Measurements from ENCODE around the gene CNOT4. TPM values are rescaled to one million over a fixed set of nuclear protein-coding genes. Genes with fewer than 3 reads are reported as not detected.

The CNOT4 gene
- total RNA-seq, 4 donors from 2014 or later: 19.2 to 33.4 (median 21.6) TPM

DNA sequence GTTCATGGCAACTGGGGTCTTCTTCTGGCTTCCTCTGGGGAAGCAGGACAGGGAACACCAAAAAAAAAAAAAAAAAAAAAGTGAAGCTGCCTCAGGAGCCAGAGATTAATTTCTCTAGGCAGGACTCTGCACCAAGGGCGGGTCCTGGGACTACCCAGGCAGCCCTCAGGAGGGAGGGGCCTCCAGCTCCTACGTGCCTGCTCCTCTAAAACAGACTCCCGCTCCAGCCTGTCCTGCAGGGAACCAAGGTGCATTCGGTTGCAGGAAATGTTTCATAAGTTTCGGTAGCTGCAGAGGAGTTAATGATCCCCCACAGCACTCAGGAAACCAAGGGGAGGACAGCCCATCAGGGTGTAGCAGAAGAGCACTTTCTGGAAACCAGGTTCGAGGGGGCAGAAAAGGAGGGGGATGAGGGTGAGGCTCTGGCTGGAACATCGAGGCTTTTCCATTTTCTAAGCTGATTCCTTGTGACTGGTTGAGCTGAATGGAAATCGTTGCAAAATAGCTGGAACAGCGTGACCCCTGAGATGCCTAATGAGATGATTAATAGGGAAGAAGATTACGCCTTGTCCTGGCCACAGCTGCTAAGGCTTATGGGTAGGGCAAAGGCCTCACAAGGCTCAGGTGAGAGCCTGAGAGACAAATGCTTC lies 192.1 kb downstream of the CNOT4 start:
- TF ChIP-seq, protein P1, sequence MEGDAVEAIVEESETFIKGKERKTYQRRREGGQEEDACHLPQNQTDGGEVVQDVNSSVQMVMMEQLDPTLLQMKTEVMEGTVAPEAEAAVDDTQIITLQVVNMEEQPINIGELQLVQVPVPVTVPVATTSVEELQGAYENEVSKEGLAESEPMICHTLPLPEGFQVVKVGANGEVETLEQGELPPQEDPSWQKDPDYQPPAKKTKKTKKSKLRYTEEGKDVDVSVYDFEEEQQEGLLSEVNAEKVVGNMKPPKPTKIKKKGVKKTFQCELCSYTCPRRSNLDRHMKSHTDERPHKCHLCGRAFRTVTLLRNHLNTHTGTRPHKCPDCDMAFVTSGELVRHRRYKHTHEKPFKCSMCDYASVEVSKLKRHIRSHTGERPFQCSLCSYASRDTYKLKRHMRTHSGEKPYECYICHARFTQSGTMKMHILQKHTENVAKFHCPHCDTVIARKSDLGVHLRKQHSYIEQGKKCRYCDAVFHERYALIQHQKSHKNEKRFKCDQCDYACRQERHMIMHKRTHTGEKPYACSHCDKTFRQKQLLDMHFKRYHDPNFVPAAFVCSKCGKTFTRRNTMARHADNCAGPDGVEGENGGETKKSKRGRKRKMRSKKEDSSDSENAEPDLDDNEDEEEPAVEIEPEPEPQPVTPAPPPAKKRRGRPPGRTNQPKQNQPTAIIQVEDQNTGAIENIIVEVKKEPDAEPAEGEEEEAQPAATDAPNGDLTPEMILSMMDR (IDR thresholded peaks at IDR 0.05; ENCODE audit: low read depth): no peak

DNA sequence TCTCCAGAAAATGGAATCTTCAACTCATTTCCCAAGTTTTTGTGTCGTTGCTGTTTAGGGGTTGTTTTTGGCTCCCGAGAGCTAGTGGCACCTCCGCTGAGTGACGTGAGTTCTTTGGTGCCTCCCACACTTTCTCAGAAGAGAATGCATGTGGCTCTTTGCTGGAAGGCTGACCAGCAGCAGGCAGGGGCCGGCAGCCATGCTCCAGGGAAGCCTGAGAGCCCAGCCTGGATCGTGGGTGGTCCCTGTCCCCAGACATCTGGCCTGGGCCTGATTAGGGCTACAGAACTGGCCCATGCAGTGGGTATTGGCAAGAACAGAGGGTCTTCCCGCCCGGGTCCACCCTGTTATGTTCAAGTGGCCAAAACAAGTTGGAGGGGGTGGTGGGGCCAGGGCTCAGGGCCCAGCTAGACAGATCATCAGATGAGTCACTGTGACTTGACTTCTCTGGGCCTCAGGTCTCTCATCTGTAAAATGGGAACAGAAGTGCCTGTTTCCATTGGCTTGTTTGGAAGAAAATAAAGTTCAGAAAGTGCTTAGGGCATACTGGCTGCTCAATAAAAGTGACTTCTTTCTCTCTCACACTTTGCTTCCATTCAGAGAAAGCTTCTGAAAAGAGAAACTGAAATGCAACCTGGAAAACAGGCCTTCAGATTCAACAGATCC lies 193.1 kb downstream of the CNOT4 start:
- TF ChIP-seq, protein P1 (IDR thresholded peaks at IDR 0.05; ENCODE audit: low read depth): no peak

- TF ChIP-seq, protein P1 (IDR thresholded peaks at IDR 0.05; ENCODE audit: low read depth): no peak
Measured at GRCh38 chr7:135313971-135314370, 195.9 kb downstream of the CNOT4 start.

Other genes starting within 250 kb of the CNOT4 start
- gene NUP205, start 47.8 kb upstream of the CNOT4 start, total RNA-seq: 10 to 100 TPM; 22.5 to 64.2 (median 23.9) TPM
- 10 to 100 TPM; 11.5 to 23.1 (median 19.6) TPM for gene STMP1, start 152.4 kb upstream of the CNOT4 start, total RNA-seq
- gene SLC13A4, start 218.1 kb upstream of the CNOT4 start, total RNA-seq: under 1 TPM in 2 of 4 donors, not detected in 2; 0.17 to 0.88 TPM
- 1 to 10 TPM; 1.1 to 9.9 (median 6.3) TPM for gene FAM180A, start 238.7 kb upstream of the CNOT4 start, total RNA-seq

All from subcutaneous adipose tissue (tissue), 4 donors.